GM12878 (cell line): ENCODE results near the gene ARHGEF17.

Experiments used
- ATF7 ChIP-seq: fragments of 450-650 bp; IDR thresholded peaks from 2 replicates; pipeline ENCODE4 v1.6.1; 2016; ENCODE audit warnings: low read depth, mild to moderate bottlenecking
- CHD1 ChIP-seq: IDR thresholded peaks from 2 replicates; pipeline ENCODE4 v1.6.1; 2012; ENCODE audit warnings: low read depth, low read length, improper control_type of control experiment
- KAT2A ChIP-seq: conservative IDR thresholded peaks from 2 replicates; pipeline ENCODE4 v1.6.1; 2011; ENCODE audit warnings: low read depth, low read length; ENCODE audit not compliant: control insufficient read depth
- MTA3 ChIP-seq: IDR thresholded peaks from 2 replicates; pipeline ENCODE4 v1.6.1; 2012; ENCODE audit warnings: low read length, inconsistent platforms, borderline replicate concordance
- MXI1 ChIP-seq: fragments of 150-350 bp; IDR thresholded peaks from 2 replicates; pipeline ENCODE4 v1.6.1; 2011; ENCODE audit warnings: low read depth, mild to moderate bottlenecking, inconsistent platforms, low read length, improper control_type of control experiment
- MYC ChIP-seq: IDR thresholded peaks from 2 replicates; pipeline ENCODE4 v1.6.1; 2011; ENCODE audit warnings: mild to moderate bottlenecking, low read length, moderate library complexity, inconsistent platforms; ENCODE audit not compliant: insufficient read depth, insufficient replicate concordance, insufficient read length, severe bottlenecking
- NFYA ChIP-seq: IDR thresholded peaks from 2 replicates; pipeline ENCODE4 v1.6.1; 2011; ENCODE audit warnings: low read depth, mild to moderate bottlenecking, low read length, improper control_type of control experiment, borderline replicate concordance
- NFYB ChIP-seq: IDR thresholded peaks from 2 replicates; pipeline ENCODE4 v1.6.1; 2011; ENCODE audit warnings: low read depth, mild to moderate bottlenecking, low read length, improper control_type of control experiment, moderate library complexity; ENCODE audit not compliant: insufficient read depth
- NR2C2 ChIP-seq: IDR thresholded peaks from 2 replicates; pipeline ENCODE4 v1.6.1; 2011; ENCODE audit warnings: borderline replicate concordance, low read depth; ENCODE audit not compliant: control insufficient read depth, insufficient read length
- POLR2AphosphoS5 ChIP-seq: IDR thresholded peaks from 2 replicates; pipeline ENCODE4 v1.6.1; 2011; ENCODE audit warnings: mild to moderate bottlenecking, low read length, inconsistent platforms
- SUZ12 ChIP-seq: fragments of 200-600 bp; sonication (generic); IDR thresholded peaks from one replicate; pipeline ENCODE4 v1.6.1; 2018; ENCODE audit warnings: antibody characterized with exemption, mild to moderate bottlenecking; ENCODE audit not compliant: unreplicated experiment
- TF ChIP-seq, protein P1 (sequence below): IDR thresholded peaks from 2 replicates; pipeline ENCODE4 v1.6.1; 2012; ENCODE audit warnings: mild to moderate bottlenecking, low read depth, low read length
- TF ChIP-seq, protein P2 (sequence below): fragments of 450-650 bp; IDR thresholded peaks from 2 replicates; pipeline ENCODE4 v1.6.1; 2017; ENCODE audit warnings: borderline replicate concordance

DNA sequence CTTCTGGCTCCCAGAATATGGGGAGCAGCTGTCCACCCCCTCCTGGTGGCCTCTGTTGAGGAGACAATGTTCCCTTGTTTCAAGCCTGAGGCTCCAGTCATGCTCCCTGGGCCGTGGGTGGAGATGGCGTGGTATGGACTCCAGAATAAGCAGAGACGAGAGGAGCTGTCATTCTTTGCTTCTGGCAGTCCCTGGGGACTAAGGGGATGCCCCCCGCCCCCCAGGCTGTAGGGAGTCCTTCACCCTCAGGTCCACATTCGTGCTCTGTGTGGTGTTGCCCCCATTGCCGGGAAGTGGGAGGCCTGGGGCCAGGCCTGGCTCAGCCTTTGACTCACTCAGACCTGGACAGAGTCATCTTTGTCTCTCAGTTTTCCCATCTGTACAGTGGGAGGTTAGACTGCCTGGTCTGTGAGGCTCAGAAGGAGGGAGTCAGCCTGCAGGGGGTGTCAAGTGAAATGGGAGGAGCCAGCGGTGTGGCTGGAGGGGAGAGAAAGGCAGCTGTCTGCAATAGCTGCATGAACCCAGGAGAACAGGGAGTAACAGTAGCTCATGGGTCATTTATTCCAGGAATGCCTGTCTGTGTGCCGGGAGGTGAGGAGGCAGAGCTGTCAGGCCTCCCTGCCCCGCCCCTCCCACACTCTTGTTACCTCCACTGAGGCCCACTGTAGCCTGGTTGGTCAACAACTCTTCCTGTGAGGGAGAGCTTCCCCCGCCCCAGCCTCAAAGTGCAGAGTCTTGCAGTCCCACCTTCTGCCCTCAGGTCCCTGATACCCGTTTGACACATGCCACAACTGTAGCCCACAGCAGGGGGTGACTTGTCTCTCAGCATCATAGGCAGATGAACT, 6.3 kb downstream of the ARHGEF17 start:
- TF ChIP-seq NR2C2 (no peak), NFYB (peak; percentile 54; the same call in 1 of the 2 replicates), KAT2A (no peak), ATF7 (no peak), MTA3 (no peak), SUZ12 (no peak), POLR2AphosphoS5 (no peak), CHD1 (no peak), NFYA (no peak), MYC (no peak), MXI1 (no peak)
- TF ChIP-seq, protein P1, sequence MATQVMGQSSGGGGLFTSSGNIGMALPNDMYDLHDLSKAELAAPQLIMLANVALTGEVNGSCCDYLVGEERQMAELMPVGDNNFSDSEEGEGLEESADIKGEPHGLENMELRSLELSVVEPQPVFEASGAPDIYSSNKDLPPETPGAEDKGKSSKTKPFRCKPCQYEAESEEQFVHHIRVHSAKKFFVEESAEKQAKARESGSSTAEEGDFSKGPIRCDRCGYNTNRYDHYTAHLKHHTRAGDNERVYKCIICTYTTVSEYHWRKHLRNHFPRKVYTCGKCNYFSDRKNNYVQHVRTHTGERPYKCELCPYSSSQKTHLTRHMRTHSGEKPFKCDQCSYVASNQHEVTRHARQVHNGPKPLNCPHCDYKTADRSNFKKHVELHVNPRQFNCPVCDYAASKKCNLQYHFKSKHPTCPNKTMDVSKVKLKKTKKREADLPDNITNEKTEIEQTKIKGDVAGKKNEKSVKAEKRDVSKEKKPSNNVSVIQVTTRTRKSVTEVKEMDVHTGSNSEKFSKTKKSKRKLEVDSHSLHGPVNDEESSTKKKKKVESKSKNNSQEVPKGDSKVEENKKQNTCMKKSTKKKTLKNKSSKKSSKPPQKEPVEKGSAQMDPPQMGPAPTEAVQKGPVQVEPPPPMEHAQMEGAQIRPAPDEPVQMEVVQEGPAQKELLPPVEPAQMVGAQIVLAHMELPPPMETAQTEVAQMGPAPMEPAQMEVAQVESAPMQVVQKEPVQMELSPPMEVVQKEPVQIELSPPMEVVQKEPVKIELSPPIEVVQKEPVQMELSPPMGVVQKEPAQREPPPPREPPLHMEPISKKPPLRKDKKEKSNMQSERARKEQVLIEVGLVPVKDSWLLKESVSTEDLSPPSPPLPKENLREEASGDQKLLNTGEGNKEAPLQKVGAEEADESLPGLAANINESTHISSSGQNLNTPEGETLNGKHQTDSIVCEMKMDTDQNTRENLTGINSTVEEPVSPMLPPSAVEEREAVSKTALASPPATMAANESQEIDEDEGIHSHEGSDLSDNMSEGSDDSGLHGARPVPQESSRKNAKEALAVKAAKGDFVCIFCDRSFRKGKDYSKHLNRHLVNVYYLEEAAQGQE = no peak
- TF ChIP-seq, protein P2, sequence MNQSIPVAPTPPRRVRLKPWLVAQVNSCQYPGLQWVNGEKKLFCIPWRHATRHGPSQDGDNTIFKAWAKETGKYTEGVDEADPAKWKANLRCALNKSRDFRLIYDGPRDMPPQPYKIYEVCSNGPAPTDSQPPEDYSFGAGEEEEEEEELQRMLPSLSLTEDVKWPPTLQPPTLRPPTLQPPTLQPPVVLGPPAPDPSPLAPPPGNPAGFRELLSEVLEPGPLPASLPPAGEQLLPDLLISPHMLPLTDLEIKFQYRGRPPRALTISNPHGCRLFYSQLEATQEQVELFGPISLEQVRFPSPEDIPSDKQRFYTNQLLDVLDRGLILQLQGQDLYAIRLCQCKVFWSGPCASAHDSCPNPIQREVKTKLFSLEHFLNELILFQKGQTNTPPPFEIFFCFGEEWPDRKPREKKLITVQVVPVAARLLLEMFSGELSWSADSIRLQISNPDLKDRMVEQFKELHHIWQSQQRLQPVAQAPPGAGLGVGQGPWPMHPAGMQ = no peak
